ENCODE results near the gene MDFI.

MDFI gene

DNA sequence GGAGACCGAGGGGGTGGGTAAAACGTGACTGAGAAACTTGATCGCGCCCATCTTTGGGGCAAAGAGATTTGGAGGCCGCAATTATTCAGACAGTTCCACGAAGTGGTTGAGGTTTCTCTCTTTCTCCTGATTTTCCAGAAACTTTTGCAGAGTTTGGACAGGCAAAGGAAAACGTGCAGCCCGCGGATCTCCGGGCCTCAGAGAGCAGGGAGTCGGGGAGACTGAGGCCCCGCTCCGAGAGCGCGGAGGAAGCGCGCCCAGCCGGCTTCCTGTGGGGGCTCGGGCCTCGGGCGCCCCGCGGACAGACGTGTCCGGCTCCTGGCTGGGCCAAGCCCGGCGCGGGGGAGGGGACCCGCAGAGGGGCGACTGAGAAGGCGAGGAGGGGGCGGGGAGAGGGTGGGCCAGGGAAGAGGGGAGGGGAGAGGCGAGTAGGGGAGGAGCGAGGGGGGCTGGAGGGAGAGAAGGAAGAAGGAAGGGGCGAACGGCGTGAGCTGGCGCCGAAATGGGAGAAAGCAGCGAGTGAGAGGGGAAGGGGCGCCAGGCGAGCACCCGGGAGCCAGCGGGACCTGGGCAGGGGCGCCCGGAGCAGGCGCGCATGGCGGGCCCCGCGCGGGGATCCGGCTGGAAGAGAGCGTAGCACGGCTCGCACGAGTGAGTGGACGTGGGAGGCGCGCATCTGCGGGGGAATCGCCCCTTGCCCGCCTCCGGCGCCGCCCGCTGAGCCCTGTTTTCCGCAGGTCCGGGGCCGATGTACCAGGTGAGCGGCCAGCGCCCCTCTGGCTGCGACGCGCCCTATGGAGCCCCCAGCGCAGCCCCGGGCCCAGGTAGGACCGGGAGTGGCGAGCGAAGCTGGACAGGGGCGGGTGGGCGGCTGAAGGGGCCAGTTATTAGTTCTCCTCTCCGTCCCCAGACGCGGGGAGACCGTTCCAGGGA lies at the start of gene MDFI:
Gene MDFI, plus strand, starts transcription at position 467 of the 933 bp plus-strand sequence. Its CDS starts 282 bp downstream, at position 749.
- DNase-seq (ENCODE audit: low read depth in 3 of 3): no peak

DNA sequence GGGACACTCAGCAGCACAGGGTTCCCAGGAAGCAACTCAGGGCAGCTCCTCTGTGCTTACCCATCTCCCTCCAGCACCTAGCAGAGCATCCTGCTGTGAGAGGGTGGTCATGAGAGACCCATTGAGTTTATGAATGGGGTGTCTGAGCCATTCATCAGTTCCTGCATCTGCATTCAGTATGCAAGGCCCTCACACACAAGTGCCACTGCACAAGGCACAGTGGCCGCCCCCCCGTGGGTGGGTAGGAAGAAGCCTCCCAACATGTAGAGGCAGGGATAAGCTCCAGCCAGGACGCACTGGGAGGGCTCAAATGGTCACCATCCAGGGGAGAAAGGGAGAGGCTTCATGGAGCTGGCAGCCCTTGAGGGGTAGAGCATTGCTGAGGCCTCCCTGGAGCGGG lies 49.0 kb upstream of the MDFI start:
- DNase-seq (ENCODE audit: low read depth in 3 of 3): no peak

GRCh38 chr6:41589636-41590622 lies 48.3 kb upstream of the MDFI start:
- DNase-seq (ENCODE audit: low read depth in 3 of 3): no peak

DNA sequence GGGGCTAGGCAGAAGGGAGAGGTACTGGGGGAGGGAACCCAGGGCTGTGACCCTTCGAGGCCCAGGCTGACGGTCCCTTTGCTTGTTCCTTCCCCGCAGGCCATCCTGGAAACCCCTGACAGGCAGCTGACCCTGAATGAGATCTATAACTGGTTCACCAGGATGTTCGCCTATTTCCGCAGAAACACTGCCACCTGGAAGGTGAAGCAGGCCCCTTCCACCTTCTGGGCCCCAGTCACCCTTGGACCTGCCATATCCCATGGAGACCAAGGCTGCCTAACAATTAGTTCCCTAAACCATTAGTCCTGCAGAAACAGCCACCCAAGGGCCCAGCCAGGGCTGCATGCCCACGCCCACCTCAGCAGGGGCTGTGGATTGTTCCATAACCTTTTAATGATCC lies 47.1 kb upstream of the MDFI start:
- no peak for DNase-seq (ENCODE audit: low read depth in 3 of 3)

DNA sequence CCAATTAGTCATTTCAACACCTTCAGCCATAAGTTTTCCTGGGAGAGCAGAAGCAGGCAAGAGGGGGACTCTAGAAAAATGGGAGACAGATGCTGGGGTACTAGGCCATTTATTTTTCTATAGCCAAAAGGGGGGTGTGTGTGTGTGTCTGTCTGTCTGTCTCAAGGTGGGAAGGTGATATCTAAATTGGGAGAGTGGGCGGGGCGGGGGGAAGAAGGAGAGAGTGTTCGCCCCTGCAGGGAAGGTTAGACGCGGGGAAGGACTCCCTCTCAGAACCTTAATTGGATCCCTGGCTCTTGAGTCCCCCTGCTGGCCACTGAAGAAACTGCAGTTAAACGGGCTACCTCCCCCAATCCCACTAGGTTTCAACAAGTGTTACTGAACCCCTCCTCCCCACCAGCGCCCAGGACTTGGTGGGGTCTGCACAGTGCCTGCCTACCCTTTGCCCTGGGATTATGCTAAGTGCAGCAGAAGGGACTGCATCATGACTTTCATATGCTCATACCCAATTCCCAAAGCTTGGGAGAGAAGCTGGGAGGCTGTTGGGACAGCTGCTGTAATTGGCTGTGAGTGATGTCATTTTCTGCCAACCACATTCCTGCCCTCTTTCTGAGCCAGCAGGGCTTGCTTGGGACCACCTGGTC lies 46.3 kb upstream of the MDFI start:
- DNase-seq (ENCODE audit: low read depth in 3 of 3): peak; percentile 66 to 71 (median 70)

GRCh38 chr6:41593406-41593805 lies 44.9 kb upstream of the MDFI start:
- no peak for DNase-seq (ENCODE audit: low read depth in 3 of 3)

DNA sequence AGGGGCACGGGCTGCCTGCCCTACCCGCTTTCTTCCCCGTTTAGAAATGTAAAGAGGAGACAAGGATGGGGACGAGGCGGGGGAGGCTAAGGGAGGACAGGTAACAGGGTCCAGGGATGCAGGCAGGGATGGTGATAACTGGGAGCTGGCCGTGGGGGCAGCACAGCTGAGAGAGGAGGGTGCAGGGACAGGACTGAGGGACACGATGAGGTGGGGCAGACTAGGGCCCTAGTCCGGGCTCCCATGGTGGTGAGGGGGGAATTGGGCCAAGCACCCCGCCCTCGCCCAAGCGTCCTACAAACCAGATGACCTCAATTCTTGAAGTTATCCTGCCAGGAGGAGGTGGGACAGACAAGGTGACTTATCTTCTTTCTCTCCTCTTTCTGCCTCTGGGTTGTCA lies 44.4 kb upstream of the MDFI start:
- DNase-seq (ENCODE audit: low read depth in 3 of 3): no peak

DNA sequence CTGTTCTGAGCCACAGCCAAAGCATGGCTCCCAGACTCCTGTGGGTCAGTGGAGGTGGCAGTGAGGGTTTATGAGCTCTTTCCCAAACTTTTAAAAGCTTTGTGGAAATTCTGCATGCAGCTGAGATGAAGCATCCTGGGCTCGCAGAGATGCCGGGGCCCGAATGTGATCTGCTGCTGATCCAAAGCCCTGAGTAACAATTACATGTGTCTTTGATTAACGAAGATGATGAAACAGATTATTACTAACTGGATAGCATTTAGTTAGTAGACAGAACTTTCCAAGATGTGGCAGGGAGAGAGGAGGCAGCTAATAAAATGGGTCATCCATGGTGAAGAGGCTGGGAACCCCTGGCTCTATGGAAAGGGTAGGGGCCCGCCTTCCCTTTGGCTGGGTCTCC lies 43.9 kb upstream of the MDFI start:
- no peak for DNase-seq (ENCODE audit: low read depth in 3 of 3)

DNA sequence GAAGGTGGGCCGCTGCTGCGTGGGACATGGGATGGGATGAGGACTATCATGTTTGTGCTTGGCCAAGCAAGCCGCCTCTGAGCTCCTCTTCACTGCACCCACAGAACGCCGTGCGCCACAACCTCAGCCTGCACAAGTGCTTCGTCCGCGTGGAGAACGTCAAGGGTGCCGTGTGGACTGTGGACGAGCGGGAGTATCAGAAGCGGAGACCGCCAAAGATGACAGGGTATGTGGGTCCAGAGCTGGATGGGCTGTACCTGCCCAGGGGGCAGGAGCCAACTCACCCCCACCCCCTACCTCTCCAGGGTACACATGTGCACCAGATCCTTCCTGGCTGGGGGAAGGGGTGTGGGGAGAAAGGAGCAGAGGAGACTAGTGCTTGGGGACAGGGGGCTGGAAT lies 43.5 kb upstream of the MDFI start:
- no peak for DNase-seq (ENCODE audit: low read depth in 3 of 3)

GRCh38 chr6:41595166-41595565 lies 43.1 kb upstream of the MDFI start:
- no peak for DNase-seq (ENCODE audit: low read depth in 3 of 3)

DNA sequence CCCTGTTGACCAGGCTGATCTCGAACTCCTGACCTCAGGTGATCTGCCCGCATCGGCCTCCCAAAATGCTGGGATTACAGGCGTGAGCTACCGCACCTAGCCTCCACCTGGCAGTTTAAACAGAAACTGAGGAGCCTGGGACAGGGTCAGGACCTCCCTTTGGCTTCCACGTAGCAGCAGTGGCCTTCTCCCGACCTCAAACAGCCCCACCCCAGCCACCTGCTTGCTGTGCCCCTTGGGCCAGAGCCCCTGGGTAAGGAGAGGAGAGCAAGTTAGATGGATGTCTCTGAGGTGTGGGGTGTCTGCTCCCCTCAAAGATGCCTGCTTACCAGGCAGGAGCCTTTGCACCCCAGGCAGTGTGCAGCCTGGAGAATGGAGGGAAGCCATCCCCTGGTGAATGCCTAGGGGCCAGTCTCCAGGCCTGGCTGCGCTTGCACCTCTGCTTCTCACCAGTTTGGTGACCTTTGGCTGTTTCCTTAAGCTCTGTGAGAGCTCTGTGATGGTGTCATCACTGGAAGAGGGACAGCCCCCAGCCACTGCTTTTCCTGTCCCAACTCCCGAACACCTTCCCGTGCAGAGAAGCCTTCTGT lies 42.1 kb upstream of the MDFI start:
- DNase-seq (ENCODE audit: low read depth in 3 of 3): no peak

GRCh38 chr6:41596807-41597206 lies 41.5 kb upstream of the MDFI start:
- no peak for DNase-seq (ENCODE audit: low read depth in 3 of 3)

- no peak for DNase-seq (ENCODE audit: low read depth in 3 of 3)
Measured at GRCh38 chr6:41597246-41598000, 40.8 kb upstream of the MDFI start.

DNA sequence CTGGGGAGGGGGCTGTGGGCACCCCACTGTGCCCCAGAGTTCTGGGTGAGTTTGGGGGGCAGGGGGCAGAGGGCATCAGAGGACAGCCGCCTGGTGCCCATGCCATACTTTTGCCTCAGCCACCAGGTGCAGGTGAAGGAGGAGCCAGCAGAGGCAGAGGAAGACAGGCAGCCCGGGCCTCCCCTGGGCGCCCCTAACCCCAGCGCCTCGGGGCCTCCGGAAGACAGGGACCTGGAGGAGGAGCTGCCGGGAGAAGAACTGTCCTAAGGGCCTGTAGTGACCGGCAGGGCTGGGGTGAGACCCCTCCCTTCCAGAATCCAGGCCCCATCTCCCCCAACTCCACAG lies 39.6 kb upstream of the MDFI start:
- DNase-seq (ENCODE audit: low read depth in 3 of 3): no peak

- no peak for DNase-seq (ENCODE audit: low read depth in 3 of 3)
Measured at GRCh38 chr6:41599015-41599851, 39.0 kb upstream of the MDFI start.

DNA sequence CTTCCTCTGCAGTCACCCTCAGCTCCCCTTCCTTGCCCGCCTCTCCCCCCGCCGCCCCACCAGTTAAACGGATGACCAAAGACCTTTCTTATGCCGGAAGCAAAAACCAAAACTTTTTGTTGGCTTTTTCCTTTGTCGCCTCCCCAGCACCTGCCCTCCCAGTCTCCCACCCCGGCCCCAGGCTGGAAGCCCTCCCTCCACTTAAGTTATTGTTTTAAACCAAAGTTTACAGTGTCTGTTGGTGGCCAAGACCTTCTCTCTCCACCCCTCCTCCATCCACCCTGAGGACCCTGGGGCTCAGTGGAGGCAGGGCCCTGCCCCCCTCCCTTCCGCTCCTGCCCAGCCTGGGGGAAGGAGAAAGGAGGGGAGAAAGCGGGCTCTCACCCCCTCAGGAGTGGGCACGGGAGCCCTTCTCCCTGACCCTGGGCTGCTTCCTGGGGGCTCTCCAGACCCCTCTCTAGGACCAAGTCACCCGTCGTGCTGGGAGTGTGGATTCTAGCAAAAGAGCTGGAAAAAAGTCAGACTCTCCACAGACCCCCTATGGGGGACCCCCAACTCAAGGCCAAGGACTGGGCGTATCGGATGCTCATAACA lies 38.3 kb upstream of the MDFI start:
- no peak for DNase-seq (ENCODE audit: low read depth in 3 of 3)

DNA sequence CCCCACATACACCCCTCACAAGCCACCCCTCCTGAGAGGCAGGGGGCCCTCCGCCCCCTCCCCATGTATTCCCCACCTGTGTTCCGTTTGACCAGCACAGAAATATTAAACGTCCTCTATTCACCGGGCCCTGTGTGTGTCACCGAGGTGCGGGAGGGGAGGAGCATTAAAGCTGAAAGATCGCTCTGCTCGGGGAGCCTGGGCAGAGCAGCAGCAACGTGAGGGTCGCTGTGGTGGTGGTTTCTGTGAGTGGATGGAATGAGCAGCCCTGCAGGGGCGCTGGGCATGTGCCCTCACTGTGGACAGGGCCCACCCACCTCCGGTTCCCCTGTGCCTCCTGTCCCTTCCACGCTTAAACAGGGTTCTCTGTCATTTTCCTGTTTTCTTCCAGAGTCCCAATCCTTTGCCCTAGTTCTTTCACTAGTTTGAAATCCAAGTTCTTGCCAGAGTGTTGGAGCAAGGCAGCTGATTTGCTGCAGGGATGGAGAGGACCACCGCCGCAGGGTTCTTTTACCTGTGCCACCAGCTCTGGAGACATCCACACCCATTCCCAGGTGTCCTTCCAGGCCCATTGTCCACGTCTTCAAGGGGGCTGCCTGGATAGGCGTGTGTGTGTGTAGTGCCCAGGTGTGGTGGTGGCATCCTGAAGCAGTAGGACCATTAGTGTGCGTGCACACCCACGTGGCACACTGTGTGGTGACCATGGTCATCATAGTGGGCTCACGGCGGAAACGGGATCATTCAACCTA lies 37.6 kb upstream of the MDFI start:
- DNase-seq (ENCODE audit: low read depth in 3 of 3): no peak

- DNase-seq (ENCODE audit: low read depth in 3 of 3): no peak
Measured at GRCh38 chr6:41601248-41601549, 37.1 kb upstream of the MDFI start.

DNA sequence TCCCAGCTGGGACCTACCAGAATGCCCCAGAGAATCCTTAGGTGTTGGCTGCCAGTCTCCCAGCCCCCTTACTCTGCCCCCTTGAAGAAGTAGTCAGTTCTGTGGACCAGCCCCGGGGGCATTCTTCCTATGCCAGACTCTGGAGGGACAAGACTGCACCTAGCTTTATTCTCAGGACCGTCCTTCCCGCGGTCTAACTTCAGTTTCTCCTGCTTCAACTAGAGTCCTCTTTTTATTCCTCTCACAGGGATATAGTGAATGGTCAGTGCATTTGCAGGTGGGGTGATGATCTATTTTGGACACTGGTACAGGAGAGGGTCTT lies 35.9 kb upstream of the MDFI start:
- DNase-seq (ENCODE audit: low read depth in 3 of 3): no peak

Measured in stimulated activated CD4-positive, alpha-beta T cell treated with anti-CD3 and anti-CD28 coated beads, TNF-alpha, amount 100 ng/mL, for 4 hours (primary cell).